Heart right ventricle (tissue), 16 donors: ENCODE data around the gene PRDM16. TPM values are rescaled to one million over a fixed set of nuclear protein-coding genes. Genes with fewer than 3 reads are reported as not detected.

ENCODE experiments used
- ATAC-seq, 8 donors: fragments of 200-7000 bp; cut with Tn5 transposase; one replicate each; pipeline ENCODE4 v1.9.1; 2020; ENCODE audit warnings: mild to moderate bottlenecking in 8 of 8, moderate library complexity in 8 of 8, moderate number of reproducible peaks in 1 of 8
- DNase-seq, 2 donors: peaks; one replicate each; pipeline ENCODE4 v3.0.0-alpha.2; 2020
- H3K27ac ChIP-seq, 10 donors: fragments of 200-600 bp; sonication (generic) in 2 of 10; one replicate each; pipeline versions ENCODE4 v1.5.0 to v1.8.0; 2020 to 2022; ENCODE audit warnings: mild to moderate bottlenecking in 3 of 10
- H3K27me3 ChIP-seq, 7 donors: fragments of 200-600 bp; one replicate each; pipeline ENCODE4 v1.8.0; 2021 to 2022; ENCODE audit warnings: mild to moderate bottlenecking in 2 of 7
- H3K36me3 ChIP-seq, 9 donors: fragments of 200-600 bp; sonication (generic) in 1 of 9; one replicate each; pipeline versions ENCODE4 v1.5.0 to v1.8.0; 2020 to 2022; ENCODE audit warnings: mild to moderate bottlenecking in 2 of 9
- H3K4me1 ChIP-seq, 9 donors: fragments of 200-600 bp; sonication (generic) in 1 of 9; one replicate each; pipeline versions ENCODE4 v1.5.0 to v1.8.0; 2020 to 2022; ENCODE audit warnings: mild to moderate bottlenecking in 4 of 9
- H3K4me3 ChIP-seq, 10 donors: fragments of 200-600 bp; sonication (generic) in 2 of 10; one replicate each; pipeline versions ENCODE4 v1.5.0 to v1.8.0; 2020 to 2022; ENCODE audit warnings: mild to moderate bottlenecking in 7 of 10, moderate library complexity in 2 of 10
- H3K9me3 ChIP-seq, 11 donors: fragments of 200-600 bp in 10 of 11; sonication (generic) in 2 of 11; one replicate each; pipeline versions ENCODE4 v1.5.0 to v1.8.0; 2013 to 2022; ENCODE audit warnings: mild to moderate bottlenecking in 2 of 11, control low read depth in 1 of 11, moderate library complexity in 1 of 11
- WGBS, 2 donors: extraction: QIAGEN DNeasy Blood & Tissue Kit; methylation state at CpG; one replicate each; pipeline ENCODE4 v1.1.7; 2013; ENCODE audit warnings: inconsistent platforms in 1 of 2; 5-methylcytosine and 5-hydroxymethylcytosine counted together
- intact Hi-C, 10 donors: fragments of 100-400 bp; cut with DNase I; formaldehyde crosslinking; loops; one replicate each; pipeline versions ENCODE4 v1.11.1 to v1.14.2; 2022
- polyA plus RNA-seq, 2 donors: library from polyadenylated mRNA; stranded (reverse); fragments of 200-250 nt; gene quantifications; one replicate each; pipeline ENCODE4 v1.2.3, GENCODE V29; 2013
- total RNA-seq, 10 donors: library from RNA; stranded (reverse); fragmentation: NEBNext Ultra II Directional in 3 of 10; extraction: Animal tissue kit (Norgen Biotek cat#: 25700) in 3 of 10; gene quantifications; one replicate each; pipeline versions ENCODE4 v1.2.1 to v1.2.4, GENCODE V29; 2021 to 2023
- TF ChIP-seq, protein P1 (sequence below), 9 donors: fragments of 200-600 bp; sonication (generic) in 2 of 9; IDR thresholded peaks; one replicate each; pipeline versions ENCODE4 v1.5.0 to v1.8.0; 2021 to 2022; ENCODE audit warnings: antibody characterized with exemption in 9 of 9, mild to moderate bottlenecking in 5 of 9, moderate library complexity in 1 of 9
- donor health status: Arrhythmogenic right ventricular cardiomyopathy.
- donor health status: ischemic (EF 13 %, LVEDD 7.1; RV severe dilation, severe dysfunction).
- donor health status: healthy with polysubstance abuse.
- donor health status: DM: no; HTN: yes; CAD: no.
- donor health status: DM: no; HTN: no; CAD: no.
- donor health status: ischemic (EF 25% LVEDD 6.9; RV normal size, moderate dysfunction).
- donor health status: ischemic (EF 25% LVEDD 5.7; RV mildly dilated, moderate dysfunction).
- donor health status: healthy.
- donor health status: DM: yes; HTN: yes; CAD: no.
- donor health status: Ischemic cardiomyopathy.
- donor health status: ischemic (EF 35%, LVEDD 5.7; RV mildly dilated, moderate dysfunction).
- donor health status: nonischemic (EF 11% LVEDD 7.7; RV severe dilation, severe dysfunction).
- donor health status: DM: yes; HTN: yes; CAD: no.
- donor health status: PGD.
- donor health status: ischemic (EF 29% LVEDD 5.4; RV normal size, mild dysfunction).
- donor health status: nonischemic (EF 23%, LVEDD 6.1; RV moderate dilation, normal function).

PRDM16 gene
- total and polyA plus RNA-seq, 12 donors, result 4.1 to 25.9 (median 14.8) TPM

DNA sequence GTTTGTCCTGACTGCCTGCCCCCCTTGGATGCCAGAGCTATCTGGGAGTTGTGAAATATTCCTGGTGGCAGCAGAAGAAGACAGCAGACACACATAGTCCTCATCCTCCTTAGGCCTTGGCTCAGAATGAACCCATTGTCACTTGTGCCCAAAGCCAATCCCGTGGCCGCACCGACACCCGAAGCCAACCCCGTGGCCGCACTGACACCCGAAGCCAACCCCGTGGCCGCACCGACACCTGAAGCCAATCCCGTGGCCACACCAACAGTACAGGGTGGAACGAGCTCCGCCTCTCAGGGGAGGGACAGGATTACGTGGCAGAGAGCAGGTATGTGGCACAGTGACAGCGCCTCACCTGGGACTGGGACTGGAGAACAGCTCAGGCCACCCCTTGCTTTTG lies 186.7 kb downstream of the PRDM16 start:
- peaks cover 0 to 3% (median 0%) of the 10 kb centered on the region in 11 donors for H3K9me3 ChIP-seq
- no peak overlapping the region for H3K27ac ChIP-seq
- intact Hi-C loops, result no loop called here
- peaks cover 0 to 4% (median 0%) of the 10 kb centered on the region in 7 donors for H3K27me3 ChIP-seq
- ATAC-seq (peak in 1 of 8 donors; percentile 8), DNase-seq (no peak)
- no peak overlapping the region for H3K4me3 ChIP-seq
- no peaks in the 10 kb centered on the region for H3K36me3 ChIP-seq
- TF ChIP-seq, protein P1, sequence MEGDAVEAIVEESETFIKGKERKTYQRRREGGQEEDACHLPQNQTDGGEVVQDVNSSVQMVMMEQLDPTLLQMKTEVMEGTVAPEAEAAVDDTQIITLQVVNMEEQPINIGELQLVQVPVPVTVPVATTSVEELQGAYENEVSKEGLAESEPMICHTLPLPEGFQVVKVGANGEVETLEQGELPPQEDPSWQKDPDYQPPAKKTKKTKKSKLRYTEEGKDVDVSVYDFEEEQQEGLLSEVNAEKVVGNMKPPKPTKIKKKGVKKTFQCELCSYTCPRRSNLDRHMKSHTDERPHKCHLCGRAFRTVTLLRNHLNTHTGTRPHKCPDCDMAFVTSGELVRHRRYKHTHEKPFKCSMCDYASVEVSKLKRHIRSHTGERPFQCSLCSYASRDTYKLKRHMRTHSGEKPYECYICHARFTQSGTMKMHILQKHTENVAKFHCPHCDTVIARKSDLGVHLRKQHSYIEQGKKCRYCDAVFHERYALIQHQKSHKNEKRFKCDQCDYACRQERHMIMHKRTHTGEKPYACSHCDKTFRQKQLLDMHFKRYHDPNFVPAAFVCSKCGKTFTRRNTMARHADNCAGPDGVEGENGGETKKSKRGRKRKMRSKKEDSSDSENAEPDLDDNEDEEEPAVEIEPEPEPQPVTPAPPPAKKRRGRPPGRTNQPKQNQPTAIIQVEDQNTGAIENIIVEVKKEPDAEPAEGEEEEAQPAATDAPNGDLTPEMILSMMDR (IDR thresholded peaks at IDR 0.05), result no peak
- 94 to 95% methylated on average over 15 of the region's 15 CpGs for WGBS, 2 donors
- peaks cover 0 to 26% (median 0%) of the 10 kb centered on the region in 9 donors for H3K4me1 ChIP-seq

DNA sequence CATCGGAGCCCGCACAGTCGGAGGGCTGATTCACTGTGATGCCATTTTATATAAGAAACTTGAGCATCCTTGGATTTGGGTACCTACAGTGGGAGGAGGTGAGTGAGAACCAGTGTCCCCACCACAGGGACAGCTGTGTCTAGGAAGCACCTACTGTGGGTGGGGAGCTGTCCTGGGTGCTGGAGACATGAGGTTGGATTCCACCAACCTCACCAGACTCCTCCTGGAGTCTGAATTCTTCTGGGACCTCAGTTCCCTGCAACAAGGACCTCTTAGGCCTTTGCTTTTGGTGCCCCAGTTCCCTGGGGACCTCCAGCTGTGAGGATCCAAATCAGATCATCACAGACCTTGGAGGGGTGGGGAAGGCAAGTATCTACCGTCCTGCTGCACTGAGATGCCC lies 188.8 kb downstream of the PRDM16 start:
- DNase-seq (no peak), ATAC-seq (no peak)
- H3K27ac ChIP-seq, result peak overlapping the region in 1 of 10 donors; percentile 22
- peaks cover 0 to 2% (median 0%) of the 10 kb centered on the region in 7 donors for H3K27me3 ChIP-seq
- H3K9me3 ChIP-seq, result peaks cover 0 to 3% (median 0%) of the 10 kb centered on the region in 11 donors
- 92 to 94% methylated on average over 4 of the region's 4 CpGs for WGBS, 2 donors
- no peak overlapping the region for H3K4me3 ChIP-seq
- H3K4me1 ChIP-seq, result peaks cover 0 to 47% (median 5%) of the 10 kb centered on the region in 9 donors
- intact Hi-C loops, result no loop called here
- H3K36me3 ChIP-seq, result no peaks in the 10 kb centered on the region
- TF ChIP-seq, protein P1 (IDR thresholded peaks at IDR 0.05), result no peak

DNA sequence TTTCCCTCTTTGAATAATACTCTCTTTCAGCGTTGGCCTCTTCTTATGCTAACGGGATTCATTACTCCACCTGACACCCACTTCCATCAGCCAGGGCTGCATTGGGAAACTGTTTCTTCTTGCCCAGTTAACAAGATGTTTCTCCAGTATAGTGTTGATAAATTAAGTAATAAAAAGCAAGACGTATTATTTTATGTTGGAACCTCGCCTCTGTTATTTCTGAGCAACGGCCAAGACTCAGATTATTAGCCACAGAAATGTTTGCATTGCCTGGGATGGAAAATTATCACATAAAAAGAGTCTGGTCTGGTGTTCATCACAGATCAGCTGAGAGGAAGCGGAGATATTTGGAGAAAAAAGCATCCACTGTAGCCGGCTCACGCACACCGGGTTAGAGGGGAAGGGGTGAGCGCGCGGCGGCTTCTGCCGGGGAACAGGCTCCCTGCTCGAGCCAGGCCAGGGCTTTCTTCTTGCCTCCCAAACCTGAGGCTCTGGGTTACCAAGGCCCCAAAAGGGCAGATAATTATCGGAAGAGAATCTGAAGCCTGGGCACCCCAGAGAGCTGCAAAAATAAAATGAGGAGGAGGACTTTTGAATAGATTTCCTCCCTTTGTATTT lies 189.5 kb downstream of the PRDM16 start:
- Histone ChIP-seq H3K4me3 (no peak overlapping the region), H3K36me3 (no peaks in the 10 kb centered on the region), H3K4me1 (peaks cover 0 to 54% (median 5%) of the 10 kb centered on the region in 9 donors), H3K27me3 (peaks cover 0 to 9% (median 0%) of the 10 kb centered on the region in 7 donors), H3K27ac (peak overlapping the region in 2 of 10 donors; percentile 7 to 9), H3K9me3 (peaks cover 0 to 3% (median 0%) of the 10 kb centered on the region in 11 donors)
- TF ChIP-seq, protein P1 (IDR thresholded peaks at IDR 0.05), result no peak
- WGBS, 2 donors, result 58 to 66% methylated on average over 16 of the region's 16 CpGs
- no peak for ATAC-seq
- DNase-seq, result no peak
- intact Hi-C loops, result no loop called here

DNA sequence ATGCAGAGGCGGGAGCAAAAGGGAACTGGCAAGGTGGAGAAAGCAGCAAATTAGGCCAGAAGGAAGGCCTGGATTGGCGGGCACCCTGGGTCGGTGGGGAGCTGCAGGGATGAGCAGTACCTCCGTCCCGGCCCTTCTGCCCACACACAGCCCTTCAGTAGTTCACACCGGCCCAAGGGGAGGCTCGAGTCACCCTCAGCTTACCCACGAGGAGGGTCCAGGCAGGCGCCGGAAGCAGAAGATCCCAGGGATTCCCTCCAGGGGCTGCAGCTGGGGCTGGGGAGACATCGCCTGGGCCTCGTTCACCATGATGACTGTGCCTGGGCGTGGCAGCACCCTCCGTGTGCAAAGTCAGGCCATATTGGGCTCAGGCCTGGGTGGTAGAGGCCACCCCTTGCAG lies 190.0 kb downstream of the PRDM16 start:
- H3K36me3 ChIP-seq, result no peaks in the 10 kb centered on the region
- ATAC-seq, result no peak
- TF ChIP-seq, protein P1 (IDR thresholded peaks at IDR 0.05), result no peak
- H3K4me3 ChIP-seq, result no peak overlapping the region
- peaks cover 0 to 3% (median 0%) of the 10 kb centered on the region in 11 donors for H3K9me3 ChIP-seq
- WGBS, 2 donors, result 69 to 74% methylated on average over 14 of the region's 14 CpGs
- peak overlapping the region in 2 of 10 donors; percentile 7 to 36 for H3K27ac ChIP-seq
- peaks cover 0 to 15% (median 0%) of the 10 kb centered on the region in 7 donors for H3K27me3 ChIP-seq
- DNase-seq, result no peak
- intact Hi-C loops, result no loop called here
- peaks cover 0 to 54% (median 5%) of the 10 kb centered on the region in 9 donors for H3K4me1 ChIP-seq
